GM20000 (cell line): ENCODE measurements around the gene PCTP.

Experiments used
- DNase-seq: peaks from one replicate; pipeline ENCODE4 v3.0.0; 2012; ENCODE audit warnings: low spot score
- CTCF ChIP-seq: IDR thresholded peaks from 2 replicates; pipeline ENCODE4 v1.5.1; 2012; ENCODE audit warnings: mild to moderate bottlenecking, control low read depth; ENCODE audit errors: extremely low read depth, missing control alignments

The PCTP gene

GRCh38 chr17:55750750-55751657 lies at the start of gene PCTP:
PCTP (plus strand) TSS chr17:55751051; CDS start chr17:55751104, 53 bp downstream.
- DNase-seq, result peak; percentile 91
- TF ChIP-seq CTCF, result no peak

GRCh38 chr17:55702150-55702549 lies 48.7 kb upstream of the PCTP start:
- TF ChIP-seq CTCF, result no peak
- DNase-seq, result no peak

- DNase-seq, result no peak
- TF ChIP-seq CTCF, result no peak
Measured at GRCh38 chr17:55704401-55704800, 46.5 kb upstream of the PCTP start.

GRCh38 chr17:55705847-55706246 lies 45.0 kb upstream of the PCTP start:
- DNase-seq, result no peak
- TF ChIP-seq CTCF, result no peak

GRCh38 chr17:55706808-55707773 lies 43.8 kb upstream of the PCTP start:
- TF ChIP-seq CTCF, result no peak
- no peak for DNase-seq

GRCh38 chr17:55708175-55708974 lies 42.5 kb upstream of the PCTP start:
- TF ChIP-seq CTCF, result no peak
- DNase-seq, result no peak
